HG03159 (cell line): Measurements from ENCODE around the gene MRPL49.
"Not testable (repeated sequence)": the region's sequence is repeated elsewhere in the genome, so short reads cannot be mapped to it uniquely, and the experiment has no call there.

Experiments
- ATAC-seq: cut with Tn5 transposase; IDR thresholded peaks from one replicate; pipeline ENCODE4 v1.9.1; 2021; ENCODE audit warnings: mild to moderate bottlenecking, moderate library complexity; ENCODE audit not compliant: unreplicated experiment

The MRPL49 gene

DNA sequence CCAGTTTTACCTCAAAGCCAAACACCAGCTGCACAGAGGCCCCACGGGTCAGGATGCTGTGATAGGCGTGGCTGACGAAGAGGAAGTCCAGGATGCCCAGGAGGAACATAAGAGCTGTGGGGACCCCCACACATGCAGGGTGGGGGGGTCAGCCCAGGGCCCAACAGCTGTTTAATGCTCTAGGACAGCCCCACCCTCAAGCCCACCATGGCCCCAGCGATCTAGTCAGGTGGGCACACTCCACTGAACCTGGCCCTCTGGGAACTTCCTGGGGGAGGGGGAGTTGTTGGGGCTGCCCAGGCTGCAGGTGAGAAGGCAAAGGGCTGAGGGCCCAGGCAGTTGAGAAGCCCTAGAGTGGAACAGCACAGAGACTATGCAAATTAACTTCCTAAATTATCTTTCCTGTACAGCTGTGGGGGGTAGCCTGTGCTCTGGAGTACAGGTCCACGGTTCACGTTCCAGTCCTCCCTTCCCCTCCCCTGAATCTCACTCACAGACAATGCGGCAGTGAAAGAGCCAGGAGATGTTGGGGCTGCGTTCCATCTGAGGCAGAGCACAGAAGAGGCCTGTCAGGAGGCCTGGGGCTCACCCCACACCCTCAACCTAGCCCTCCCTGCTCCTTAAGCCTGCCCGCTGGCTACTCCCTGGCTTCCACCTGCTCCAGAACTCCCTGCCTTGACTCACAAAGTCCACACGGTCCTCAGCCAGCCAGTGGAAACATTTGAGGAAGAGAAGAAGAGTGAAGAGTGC lies 10.3 kb downstream of the MRPL49 start:
- ATAC-seq: no peak

DNA sequence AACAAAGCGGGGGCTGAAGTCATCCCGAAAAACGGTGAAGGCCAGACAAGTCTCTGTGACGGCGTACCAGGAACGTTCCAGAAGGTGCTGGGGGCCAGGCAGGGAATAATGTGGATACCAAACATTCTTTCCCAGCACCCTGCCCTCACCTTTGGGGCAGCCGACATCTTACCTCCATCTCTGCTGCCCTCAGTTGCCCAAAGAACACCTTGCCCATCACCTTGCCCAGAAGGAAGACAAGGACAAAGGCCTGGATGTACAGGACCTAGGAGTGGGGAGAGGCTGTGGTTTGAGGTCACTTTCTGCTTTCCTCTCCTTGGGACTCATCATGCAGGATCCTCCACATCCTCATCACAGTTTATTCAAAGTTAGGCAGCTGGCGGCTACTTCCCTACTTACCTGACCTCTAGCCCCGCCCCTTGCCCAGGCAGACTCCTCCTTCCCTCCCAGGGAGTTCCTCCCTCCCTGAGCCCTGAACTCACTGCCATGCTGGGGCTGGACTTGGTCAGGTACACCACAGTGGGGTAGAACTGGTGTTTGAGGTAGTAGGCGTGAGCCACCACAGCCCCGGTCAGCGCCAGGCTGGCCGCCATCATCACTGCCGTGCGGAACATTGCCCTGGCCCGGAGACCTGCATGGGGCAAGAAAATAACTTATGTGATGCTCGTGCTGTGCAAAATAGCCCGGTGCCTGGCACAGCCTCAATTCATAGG lies 11.0 kb downstream of the MRPL49 start:
- ATAC-seq: no peak

DNA sequence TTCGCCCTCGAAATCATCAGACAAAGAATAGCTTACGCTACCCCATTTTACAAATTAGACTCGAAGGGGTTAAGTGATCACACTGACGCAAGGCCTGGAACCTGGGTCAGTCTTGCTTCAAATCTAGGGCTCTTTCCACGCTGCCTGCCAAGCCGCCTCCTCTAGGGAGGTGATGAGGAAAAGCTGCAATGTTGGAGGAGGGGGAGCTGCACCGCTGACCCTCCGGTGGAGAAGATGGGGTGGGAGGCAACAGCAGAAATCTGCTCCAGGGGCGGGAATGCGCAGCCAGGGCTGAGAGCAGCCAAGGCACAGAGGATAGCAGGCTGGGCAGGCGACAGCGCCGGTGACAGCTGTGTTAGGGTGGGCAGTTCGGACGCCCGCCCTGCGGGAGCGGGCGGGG lies 11.6 kb downstream of the MRPL49 start:
- no peak for ATAC-seq

DNA sequence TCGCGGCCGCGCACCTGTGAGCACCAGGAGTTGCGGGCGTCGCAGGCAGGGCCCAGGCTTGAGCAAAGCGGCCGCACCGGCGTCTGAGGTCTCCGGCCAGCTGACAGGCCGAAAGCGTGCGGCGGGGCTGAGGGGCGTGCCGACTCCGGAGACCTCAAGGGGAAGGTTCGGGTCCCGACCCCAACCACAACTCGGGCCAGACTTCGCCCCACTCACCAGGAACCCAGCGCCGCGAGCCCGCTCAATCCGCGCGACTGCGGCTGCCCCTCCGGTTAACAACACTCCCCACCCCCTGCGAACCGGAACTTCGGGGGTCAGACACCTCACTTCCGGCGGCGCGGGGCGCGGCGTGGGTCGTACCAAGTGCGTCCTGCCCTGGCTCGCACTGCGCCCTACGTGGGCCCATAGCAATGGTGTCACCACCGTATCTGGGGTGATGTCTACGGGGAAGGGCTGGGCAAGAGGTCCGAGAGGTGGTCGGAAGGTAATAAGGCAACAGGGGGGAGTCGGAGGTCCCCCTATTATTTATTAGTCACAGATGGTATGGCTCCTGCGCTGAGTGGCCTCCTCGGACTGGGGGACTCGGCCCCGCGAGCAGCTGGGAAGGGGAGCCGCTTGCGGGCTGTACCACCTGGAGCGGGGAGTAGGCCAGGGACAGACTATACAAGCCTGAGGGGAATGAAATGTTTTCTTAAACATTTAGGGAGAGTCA lies 12.3 kb downstream of the MRPL49 start, which contains the start of gene SYVN1:
Gene SYVN1, minus strand, starts transcription at position 280 of the 712 bp plus-strand sequence. CDS start 918 bp downstream, outside the sequence.
- ATAC-seq: peak; percentile 53

DNA sequence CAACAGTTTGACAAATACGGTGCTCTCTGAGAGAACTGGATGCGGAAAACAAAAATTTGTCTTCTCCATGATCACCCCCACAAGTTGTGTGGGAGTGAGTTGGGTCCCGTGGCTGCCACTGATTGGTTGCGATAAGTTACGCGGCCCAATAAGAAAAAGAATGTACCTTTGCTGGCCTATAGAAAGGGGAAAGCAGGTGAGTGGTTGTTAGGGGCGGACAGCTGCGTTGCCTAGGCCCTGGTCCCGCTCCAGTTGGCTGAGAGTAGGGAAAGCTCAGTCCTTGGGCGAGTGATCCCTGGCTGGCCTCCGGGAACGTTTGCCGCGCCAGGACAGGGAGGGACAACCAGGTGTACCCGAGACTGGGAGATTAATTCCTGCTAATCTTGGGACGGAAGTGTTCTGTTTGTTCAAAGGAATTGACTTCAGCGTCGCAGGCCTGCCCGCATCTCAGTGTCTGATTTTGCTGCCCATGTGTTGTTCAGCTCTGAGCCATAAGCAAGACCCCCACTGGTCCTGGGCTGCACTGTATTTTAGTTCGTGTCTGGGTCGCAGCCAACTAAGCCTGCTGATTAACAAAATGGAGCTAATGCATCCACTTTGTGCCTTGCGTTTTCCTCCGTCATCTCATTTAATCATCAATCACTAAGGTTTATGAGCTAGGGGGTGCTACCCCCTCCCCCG lies 13.0 kb downstream of the MRPL49 start:
- peak; percentile 69 for ATAC-seq

DNA sequence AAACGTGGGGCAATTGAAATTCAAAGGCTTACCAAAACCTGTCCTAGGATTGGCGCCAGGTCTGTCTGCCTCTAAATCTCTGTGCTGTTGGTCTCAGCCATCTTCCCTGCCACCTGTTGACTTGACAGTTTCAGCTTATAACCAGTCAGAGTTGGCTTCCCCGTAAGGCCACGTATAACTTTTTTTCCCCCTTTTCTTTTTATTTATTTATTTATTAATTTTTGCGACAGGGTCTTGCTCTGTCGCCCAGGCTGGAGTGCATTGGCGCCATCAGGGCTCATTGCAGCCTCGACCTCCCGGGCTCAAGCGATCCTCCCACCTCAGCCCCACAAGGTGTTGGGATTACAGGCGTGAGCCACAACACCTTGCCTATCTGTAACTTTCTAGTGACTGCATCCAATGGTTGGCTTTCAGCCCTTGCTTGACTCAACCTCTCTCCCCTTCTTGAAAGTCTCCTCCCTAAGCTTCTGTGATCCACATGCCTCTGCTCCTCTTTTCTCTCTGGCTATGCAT lies 13.6 kb downstream of the MRPL49 start:
- no peak for ATAC-seq

DNA sequence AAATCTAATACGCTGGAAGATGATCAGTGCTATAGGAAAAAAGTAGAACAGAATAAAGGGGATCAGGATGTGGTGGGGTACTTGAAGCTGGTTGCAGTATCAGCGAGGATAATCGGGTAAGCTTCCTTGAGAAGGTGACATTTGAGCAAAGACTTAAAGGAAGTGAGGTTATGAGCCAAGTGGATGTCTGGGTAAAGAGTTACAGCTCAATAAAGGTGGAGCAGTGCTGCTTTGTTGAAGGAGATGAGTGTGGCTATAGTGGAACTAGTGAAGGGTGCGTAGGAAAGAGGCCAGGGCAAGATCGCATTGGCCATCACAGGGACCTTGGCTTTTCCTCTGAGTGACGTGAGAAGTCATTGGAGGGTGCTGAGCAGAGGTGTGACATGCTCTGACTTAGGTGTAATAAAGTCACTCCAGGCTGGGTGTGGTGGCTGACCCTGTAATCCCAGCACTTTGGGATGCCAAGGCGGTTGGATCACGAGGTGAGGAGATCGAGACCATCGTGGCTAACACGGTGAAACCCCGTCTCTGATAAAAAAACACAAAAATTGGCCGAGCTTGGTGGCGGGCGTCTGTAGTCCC lies 14.5 kb downstream of the MRPL49 start:
- ATAC-seq: no peak

DNA sequence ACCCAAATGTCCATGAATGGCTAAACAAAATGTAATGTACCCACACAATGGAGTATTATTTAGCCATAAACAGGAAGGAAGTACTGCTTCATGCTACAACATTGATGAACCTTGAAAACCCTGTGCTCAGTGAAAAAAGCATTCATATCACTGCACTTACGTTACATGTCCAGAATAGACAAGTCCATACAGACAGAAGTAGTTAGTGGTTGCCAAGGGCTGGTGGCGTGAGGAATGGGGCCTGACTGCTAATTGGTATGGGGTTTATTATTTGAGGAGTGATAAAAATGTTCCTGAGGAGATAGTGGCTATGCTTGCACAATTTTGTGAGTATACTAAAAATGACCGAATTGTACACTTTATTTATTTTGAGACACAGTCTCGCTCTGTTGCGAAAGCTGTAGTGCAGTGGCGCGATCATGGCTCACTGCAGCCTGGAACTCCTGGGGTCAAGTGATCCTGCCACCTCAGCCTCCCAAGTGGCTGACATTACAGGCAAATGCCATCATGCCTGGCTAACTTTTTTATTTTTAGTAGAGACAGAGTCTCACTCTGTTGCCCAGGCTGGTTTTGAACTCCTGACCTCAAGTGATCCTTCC lies 19.9 kb downstream of the MRPL49 start:
- ATAC-seq: no peak

DNA sequence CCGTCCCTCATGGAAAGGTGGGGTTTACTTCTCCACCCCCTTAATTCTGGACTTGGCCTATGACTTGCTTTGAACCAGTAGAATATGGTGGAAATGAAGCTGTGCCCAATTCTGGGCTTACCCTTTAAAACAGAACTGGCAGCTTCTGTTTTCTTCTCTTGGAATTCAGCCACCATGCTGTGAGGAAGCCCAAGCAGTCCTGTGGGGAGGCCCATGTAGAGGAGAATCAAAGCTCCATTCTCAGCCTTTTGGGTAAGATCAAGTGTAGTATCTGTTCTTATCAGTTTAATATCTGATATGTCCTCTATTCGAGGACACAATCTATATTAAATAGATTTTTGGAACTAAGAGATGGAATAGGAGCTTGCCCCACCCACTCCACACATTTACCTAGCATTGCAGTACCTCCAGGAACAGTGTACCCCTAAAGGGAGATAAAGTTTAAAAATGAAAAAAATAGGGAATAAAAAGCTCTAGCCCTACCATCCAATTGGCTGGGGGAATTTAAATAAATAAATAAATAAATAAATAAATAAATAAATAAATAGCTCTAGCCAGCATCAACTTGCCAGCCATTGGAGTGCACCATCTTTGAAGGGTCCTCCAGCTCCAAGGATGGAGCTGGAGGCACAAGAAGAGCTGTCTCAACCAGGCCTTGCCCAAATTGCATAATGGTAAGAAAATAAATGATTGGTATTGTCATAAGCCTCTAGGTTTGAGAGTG lies 25.4 kb downstream of the MRPL49 start:
- no peak for ATAC-seq

DNA sequence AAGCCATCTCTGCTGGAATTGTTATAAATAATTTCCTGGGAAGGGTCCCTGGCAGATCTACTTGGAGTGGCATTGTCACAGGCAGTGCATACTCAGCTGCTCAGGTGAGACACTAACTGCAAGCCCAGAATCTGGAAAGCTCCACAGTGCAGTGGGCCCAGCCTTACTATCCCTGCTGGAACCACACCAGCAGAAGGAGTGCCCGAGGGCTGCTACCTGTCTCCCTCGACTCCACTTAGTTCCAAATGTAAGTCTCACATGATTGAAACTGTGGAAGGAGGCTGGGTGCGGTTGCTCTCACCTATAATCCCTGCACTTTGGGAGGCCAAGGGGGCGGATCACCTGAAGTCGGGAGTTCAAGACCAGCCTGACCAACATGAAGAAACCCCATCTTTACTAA lies 26.5 kb downstream of the MRPL49 start:
- ATAC-seq: no peak

DNA sequence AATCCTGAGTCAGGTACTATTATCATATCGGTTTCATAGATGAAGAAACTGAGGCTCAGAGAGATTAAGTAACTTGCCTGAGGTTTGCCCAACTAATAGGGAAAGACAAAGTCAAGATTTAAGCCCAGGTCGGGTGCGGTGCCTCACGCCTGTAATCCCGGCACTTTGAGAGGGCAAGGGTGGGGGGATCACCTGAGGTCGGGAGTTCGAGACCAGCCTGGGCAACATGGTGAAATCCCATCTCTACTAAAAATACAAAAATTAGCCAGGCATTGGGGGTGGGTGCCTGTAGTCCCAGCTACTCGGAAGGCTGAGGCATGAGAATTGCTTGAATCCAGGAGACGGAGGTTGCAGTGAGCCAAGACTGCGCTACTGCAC lies 28.0 kb downstream of the MRPL49 start:
- ATAC-seq: not testable (repeated sequence)

DNA sequence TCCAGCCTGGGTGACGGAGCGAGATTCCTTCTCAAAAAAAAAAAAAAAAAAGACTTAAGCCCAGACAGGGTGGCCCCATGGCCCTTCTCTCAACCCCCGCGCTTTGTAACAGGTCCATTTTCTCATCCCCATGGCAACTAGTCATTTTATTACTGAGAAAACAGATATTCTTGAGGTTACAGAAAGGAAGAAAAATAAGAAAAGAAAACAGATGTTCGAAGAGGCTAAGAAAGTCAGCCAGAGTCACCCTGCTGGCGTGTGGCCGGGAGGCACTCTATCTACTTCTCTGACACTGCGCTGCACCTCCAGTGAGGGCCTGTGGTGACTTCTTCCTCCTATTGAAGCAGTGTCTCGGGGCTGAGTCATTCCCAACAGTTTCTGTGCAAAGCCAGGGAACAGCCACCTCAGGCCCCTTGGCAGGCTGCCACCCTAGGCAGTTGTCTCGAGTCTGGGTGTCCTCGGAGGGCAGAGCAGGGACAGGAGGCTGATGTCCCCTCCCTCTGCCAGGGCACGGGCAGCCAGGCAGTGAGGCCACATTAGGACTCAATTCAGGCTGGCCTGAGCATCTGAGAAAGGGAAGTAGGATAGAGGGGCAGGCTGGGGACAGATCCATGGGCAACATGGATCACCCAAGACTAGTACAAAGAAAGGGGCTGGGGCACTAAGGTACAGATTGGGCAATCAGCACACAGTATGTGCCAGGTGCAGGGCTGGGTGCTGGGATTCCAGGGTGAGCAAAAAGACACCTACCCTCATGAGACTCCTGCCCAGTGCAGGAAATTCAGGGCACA lies 28.6 kb downstream of the MRPL49 start:
- no peak for ATAC-seq

DNA sequence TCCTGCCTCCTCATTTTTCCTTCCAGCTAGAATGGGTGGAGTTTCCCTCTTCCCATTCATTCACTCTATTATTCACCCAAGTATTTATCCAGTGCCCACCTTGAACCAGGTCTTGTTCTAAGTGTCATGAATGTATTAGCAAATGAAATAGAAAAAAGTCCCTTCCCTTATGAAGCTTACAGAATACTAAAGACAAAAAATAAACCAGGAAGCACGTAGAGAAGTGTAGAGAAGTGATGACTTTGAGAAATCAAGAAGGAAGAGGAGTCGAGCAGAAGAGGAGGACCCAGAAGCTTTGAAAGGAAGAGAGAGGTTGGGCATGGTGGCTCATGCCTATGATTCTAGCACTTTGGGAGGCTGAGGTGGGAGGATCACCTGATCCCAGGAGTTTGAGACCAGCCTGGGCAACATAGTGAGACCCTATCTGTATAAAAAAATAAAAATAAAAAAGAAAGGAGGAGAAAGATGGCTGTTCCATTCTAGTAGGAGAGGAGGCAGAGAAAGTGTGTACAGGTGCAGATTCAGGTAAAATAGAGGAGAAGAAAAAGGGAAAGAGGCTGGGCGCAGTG lies 29.3 kb downstream of the MRPL49 start:
- ATAC-seq: no peak

DNA sequence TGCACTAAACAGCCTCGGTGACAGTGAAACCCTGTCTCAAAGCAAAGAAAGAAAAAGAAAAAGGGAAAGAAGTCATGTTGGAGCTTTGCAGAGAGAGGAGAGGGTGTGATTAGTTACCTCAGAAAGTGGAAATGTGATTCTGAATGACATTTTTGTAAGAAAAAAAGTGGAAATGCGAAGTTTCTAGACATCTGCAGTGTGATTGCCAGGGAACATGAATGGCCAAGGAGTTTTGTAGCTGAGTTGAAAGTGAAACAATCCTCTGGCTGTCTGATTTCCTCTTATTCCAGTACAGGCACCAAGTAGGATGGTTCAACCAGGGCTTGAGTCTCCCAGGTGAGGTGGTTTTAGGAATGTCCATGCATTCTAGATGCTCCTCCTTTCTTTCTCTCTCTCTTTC lies 30.0 kb downstream of the MRPL49 start:
- no peak for ATAC-seq

DNA sequence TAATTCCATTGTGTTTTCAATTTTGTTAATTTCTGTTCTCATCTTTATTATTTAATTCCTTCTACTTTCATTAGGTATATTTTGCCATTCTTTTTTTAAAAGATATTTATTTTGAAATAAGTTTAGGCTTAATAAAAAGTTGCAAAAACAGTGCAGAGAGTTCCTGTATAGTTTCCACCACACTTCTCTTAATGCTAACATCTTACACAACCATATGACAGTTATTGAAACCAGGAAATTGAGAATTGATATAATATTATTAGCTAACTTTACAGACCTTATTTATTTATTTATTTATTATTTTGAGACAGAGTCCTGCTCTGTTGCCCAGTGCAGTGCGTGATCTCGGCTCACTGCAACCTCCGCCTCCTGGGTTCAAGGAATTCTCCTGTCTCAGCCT lies 34.1 kb downstream of the MRPL49 start:
- ATAC-seq: no peak

DNA sequence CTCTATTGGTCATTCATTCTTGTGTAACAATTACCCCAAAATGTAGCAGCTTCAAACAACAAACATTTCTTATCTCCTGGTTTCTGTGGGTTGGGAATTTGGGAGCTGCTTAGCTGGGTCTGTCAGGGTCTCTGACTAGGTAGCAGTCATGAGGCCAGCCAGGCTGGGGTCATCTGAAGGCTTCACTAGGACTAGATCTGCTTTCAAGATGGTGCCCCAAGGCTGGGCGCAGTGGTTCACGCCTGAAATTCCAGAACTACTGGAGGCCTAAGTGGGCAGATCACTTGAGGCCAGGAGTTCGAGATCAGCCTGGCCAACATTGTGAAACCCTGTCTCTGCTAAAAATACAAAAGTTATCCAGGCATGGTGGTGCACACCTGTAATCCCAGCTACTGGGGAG lies 34.8 kb downstream of the MRPL49 start:
- no peak for ATAC-seq

DNA sequence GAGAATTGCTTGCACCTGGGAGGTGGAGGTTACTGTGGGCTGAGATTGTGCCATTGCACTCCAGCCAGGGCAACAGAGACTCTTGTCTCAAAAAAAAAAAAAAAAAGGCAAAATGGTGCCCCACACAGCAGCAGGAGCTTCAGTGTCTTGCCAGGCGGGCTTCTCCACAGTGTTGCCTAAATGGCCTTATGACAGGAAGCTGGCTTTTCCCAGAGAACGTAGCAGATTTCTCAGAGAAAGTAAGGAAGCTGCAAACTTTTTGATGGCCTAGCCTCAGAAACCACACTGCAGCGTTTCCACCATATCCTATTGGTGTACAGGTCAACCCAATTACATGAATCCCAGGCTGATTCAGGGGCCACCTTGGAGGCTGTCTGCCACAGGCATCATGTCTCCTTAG lies 35.2 kb downstream of the MRPL49 start:
- ATAC-seq: no peak

DNA sequence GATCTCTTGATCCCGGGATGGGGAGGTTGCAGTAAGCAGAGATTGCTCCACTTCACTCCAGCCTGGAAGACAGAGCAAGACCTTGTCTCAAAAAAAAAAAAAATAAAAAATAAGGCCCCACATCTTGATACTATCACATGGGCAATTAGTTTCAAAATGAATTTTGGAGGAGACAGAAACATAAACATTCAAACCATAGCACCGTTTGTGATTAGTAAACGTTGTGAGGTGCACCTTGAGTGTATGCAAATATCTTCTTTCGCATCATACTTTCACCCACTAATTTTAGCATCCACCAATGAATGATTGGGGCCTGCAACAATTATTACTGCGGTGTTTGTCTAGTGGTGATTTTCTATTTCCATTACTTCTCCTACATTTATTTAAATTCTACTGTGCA lies 36.9 kb downstream of the MRPL49 start:
- ATAC-seq: peak; percentile 74

DNA sequence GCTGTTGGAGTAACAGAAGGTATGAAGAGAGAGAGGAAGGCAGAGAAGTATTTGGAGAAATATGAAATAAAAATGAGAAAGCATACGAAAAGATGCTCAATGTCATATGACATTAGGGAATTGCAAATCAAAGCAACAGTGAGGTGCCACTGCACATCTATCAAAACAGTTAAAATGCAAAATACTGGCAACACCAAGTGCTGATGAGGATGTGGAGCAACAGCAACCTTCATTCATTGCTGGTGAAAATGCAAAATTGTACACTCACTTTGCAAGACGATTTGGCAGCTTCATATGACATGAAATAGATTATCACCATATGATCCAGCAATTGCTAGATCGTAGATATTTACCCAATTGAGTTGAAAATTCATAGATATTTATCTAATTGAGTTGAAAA lies 38.5 kb downstream of the MRPL49 start:
- no peak for ATAC-seq
